ENCODE results near the gene KLF16.

DNA sequence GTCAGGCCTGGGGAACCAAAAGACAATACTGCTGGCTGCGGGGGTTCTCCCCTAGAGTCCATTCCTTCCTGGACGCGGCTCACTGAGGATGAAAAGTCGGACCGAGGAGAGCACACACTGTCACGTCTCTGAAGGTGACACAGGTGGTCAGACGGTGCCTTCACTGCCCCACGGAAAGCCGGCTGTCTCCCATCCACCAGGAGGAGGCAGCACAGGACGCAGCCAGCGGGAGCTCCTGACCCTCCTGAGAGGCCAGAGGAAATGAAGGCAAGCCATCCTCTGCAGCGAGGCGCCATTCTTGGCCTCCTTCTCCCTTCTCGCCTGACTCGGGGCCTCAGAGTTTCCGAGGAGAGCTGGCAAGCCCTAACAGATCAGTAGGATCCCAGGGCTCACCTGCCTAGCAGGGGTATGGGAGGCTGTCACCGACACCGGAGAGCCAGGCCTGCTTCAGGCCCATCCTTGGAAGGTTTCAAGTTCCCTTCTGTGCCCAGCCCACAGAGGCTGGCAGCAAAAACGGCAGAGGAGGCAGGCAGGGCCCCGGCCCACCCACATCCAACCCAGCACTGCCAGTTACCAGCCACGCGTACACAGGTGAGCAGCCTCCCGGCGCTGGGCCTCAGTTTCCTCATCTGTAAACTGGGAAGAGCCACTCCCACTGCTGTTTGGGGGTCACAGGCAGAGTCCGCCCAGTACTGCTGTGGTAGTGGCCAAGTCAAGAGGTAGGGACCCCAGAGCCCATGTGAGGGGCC lies 19.6 kb downstream of the KLF16 start:
- TF ChIP-seq, protein P1, sequence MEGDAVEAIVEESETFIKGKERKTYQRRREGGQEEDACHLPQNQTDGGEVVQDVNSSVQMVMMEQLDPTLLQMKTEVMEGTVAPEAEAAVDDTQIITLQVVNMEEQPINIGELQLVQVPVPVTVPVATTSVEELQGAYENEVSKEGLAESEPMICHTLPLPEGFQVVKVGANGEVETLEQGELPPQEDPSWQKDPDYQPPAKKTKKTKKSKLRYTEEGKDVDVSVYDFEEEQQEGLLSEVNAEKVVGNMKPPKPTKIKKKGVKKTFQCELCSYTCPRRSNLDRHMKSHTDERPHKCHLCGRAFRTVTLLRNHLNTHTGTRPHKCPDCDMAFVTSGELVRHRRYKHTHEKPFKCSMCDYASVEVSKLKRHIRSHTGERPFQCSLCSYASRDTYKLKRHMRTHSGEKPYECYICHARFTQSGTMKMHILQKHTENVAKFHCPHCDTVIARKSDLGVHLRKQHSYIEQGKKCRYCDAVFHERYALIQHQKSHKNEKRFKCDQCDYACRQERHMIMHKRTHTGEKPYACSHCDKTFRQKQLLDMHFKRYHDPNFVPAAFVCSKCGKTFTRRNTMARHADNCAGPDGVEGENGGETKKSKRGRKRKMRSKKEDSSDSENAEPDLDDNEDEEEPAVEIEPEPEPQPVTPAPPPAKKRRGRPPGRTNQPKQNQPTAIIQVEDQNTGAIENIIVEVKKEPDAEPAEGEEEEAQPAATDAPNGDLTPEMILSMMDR (IDR thresholded peaks at IDR 0.05): no peak
- no peak for TF ChIP-seq EP300 (IDR thresholded peaks at IDR 0.05; ENCODE audit: low read depth)
- no peak for TF ChIP-seq POLR2AphosphoS5 (IDR thresholded peaks at IDR 0.05)
- no peak for TF ChIP-seq POLR2A (IDR thresholded peaks at IDR 0.05)
